HCT116 (cell line): ENCODE data around the gene BAIAP2L2. TPM values are rescaled to one million over a fixed set of nuclear protein-coding genes. Genes with fewer than 3 reads are reported as not detected.

ENCODE experiments used
- ATAC-seq: fragments of 200-7000 bp; cut with Tn5 transposase; 2 replicates; pipeline ENCODE4 v1.9.1; 2020; ENCODE audit warnings: mild to moderate bottlenecking, moderate library complexity
- BruUV-seq: library from RNA; stranded (reverse); fragments of 400-500 nt; replicated peaks from 2 replicates; lab custom pipeline; 2021; lab: Mats Ljungman, UMichigan
- CTCF ChIA-PET: fragments of 300-600 bp; sonication (Branson Sonifier 250); formaldehyde crosslinking; loops from one replicate; lab custom pipeline; 2021; ENCODE audit warnings: antibody characterized with exemption; lab: Charles Lee
- POLR2A ChIA-PET: fragments of 300-600, 350-600 bp; sonication (Branson Sonifier 250); formaldehyde crosslinking; loops from one replicate; lab custom pipeline; 2021; ENCODE audit warnings: antibody characterized with exemption; lab: Charles Lee
- RAD21 ChIA-PET, 2 experiments: fragments of 300-600 bp; sonication (Branson Sonifier 250); formaldehyde crosslinking; loops; one replicate each; lab custom pipeline; 2023; ENCODE audit warnings: low total read pairs in 2 of 2; ENCODE audit not compliant: uncharacterized antibody in 2 of 2, unreplicated experiment in 2 of 2, low non-redundant PET in 1 of 2; lab: Charles Lee
- DNase-seq: peaks from one replicate; pipeline ENCODE4 v3.0.0-alpha.2; 2010; ENCODE audit warnings: low read depth, low spot score
- H2AFZ ChIP-seq: fragments of 200-600 bp; shearing (Covaris generic), sonication (generic); 2 replicates; pipeline ENCODE4 v1.6.1; 2017; ENCODE audit warnings: low read depth, mixed run types, mixed read lengths, antibody characterized with exemption, low read length; ENCODE audit not compliant: poor library complexity, severe bottlenecking
- H3K27ac ChIP-seq: 2 replicates; pipeline ENCODE4 v1.5.1; 2012; ENCODE audit warnings: low read depth, low read length
- H3K27me3 ChIP-seq: fragments of 200-600 bp; sonication (generic); 2 replicates; pipeline ENCODE4 v1.6.1; 2016; ENCODE audit warnings: mixed run types, low read length, mixed read lengths; ENCODE audit not compliant: insufficient read depth
- H3K36me3 ChIP-seq, 2 experiments: fragments of 200-500 bp in 1 of 2; fragments of 200-600 bp in 1 of 2; sonication (Bioruptor generic) in 1 of 2; sonication (generic) in 1 of 2; 2 replicates each; pipeline versions ENCODE4 v1.5.1 to v1.6.1; 2014 to 2016; ENCODE audit warnings: low read length in 2 of 2, inconsistent platforms in 1 of 2, mixed read lengths in 1 of 2, mixed run types in 1 of 2; ENCODE audit not compliant: insufficient read depth in 2 of 2, control insufficient read depth in 1 of 2
- H3K4me1 ChIP-seq, 2 experiments: fragments of 200-600 bp in 1 of 2; sonication (generic) in 1 of 2; 2 replicates each; pipeline versions ENCODE4 v1.5.1 to v1.6.1; 2012 to 2017; ENCODE audit warnings: low read length in 2 of 2, inconsistent platforms in 1 of 2, mild to moderate bottlenecking in 1 of 2, mixed read lengths in 1 of 2, mixed run types in 1 of 2, moderate library complexity in 1 of 2; ENCODE audit not compliant: insufficient read depth in 2 of 2, control insufficient read depth in 1 of 2
- H3K4me2 ChIP-seq: fragments of 200-600 bp; sonication (generic); 2 replicates; pipeline ENCODE4 v1.6.1; 2017; ENCODE audit warnings: mixed run types, low read length, mixed read lengths
- H3K4me3 ChIP-seq, 2 experiments: fragments of 200-600 bp in 1 of 2; sonication (generic) in 1 of 2; replicated peaks in 1 of 2; 2 replicates each; pipeline ENCODE4 v1.5.1; 2011 to 2016; ENCODE audit warnings: low read length in 2 of 2, control low read depth in 1 of 2, low read depth in 1 of 2, mild to moderate bottlenecking in 1 of 2, mixed read lengths in 1 of 2, mixed run types in 1 of 2
- H3K79me2 ChIP-seq: fragments of 200-600 bp; sonication (generic); 2 replicates; pipeline ENCODE4 v1.6.1; 2017; ENCODE audit warnings: mild to moderate bottlenecking, mixed run types, low read length, moderate library complexity, mixed read lengths; ENCODE audit not compliant: insufficient read depth
- H3K9ac ChIP-seq: fragments of 200-600 bp; sonication (generic); 2 replicates; pipeline ENCODE4 v1.6.1; 2016; ENCODE audit warnings: low read length, mixed read lengths
- H3K9me2 ChIP-seq: fragments of 200-600 bp; sonication (generic), shearing (Covaris generic); 2 replicates; pipeline ENCODE4 v1.6.1; 2017; ENCODE audit warnings: mixed run types, mild to moderate bottlenecking, moderate library complexity; ENCODE audit not compliant: insufficient read depth
- H3K9me3 ChIP-seq, 2 experiments: fragments of 200-500 bp in 1 of 2; fragments of 200-600 bp in 1 of 2; sonication (Bioruptor generic) in 1 of 2; sonication (generic) in 1 of 2; 2 replicates each; pipeline ENCODE4 v1.6.1; 2014 to 2017; ENCODE audit warnings: low read length in 2 of 2, mixed read lengths in 2 of 2, inconsistent platforms in 1 of 2, low read depth in 1 of 2, mild to moderate bottlenecking in 1 of 2, mixed run types in 1 of 2, moderate library complexity in 1 of 2; ENCODE audit not compliant: control insufficient read depth in 1 of 2, insufficient read depth in 1 of 2
- H4K20me1 ChIP-seq: fragments of 200-600 bp; sonication (generic), shearing (Covaris generic); 2 replicates; pipeline ENCODE4 v1.6.1; 2017; ENCODE audit warnings: mixed run types, mild to moderate bottlenecking, moderate library complexity; ENCODE audit not compliant: insufficient read depth
- CBX3 ChIP-seq: IDR thresholded peaks from 2 replicates; pipeline ENCODE4 v1.6.1; 2012; ENCODE audit warnings: low read depth
- CTCF ChIP-seq, 3 experiments: fragments of 200-600 bp in 1 of 3; sonication (generic) in 1 of 3; IDR thresholded peaks in 2 of 3; conservative IDR thresholded peaks in 1 of 3; 2 replicates each; pipeline ENCODE4 v1.5.1; 2012 to 2017; ENCODE audit warnings: low read depth in 2 of 3, low read length in 2 of 3, antibody characterized with exemption in 1 of 3, borderline replicate concordance in 1 of 3, control low read depth in 1 of 3, mild to moderate bottlenecking in 1 of 3, mixed read lengths in 1 of 3, mixed run types in 1 of 3, moderate library complexity in 1 of 3; ENCODE audit not compliant: insufficient read depth in 1 of 3
- EGR1 ChIP-seq: IDR thresholded peaks from 2 replicates; pipeline ENCODE4 v1.6.1; 2012; ENCODE audit warnings: low read depth
- ELF1 ChIP-seq: IDR thresholded peaks from 2 replicates; pipeline ENCODE4 v1.6.1; 2012; ENCODE audit warnings: low read depth, borderline replicate concordance
- EZH2 ChIP-seq: fragments of 200-600 bp; sonication (generic); IDR thresholded peaks from 2 replicates; pipeline ENCODE4 v1.6.1; 2017; ENCODE audit warnings: antibody characterized with exemption, mixed run types
- EZH2phosphoT487 ChIP-seq: fragments of 200-600 bp; IDR thresholded peaks from 2 replicates; pipeline ENCODE4 v1.6.1; 2018; ENCODE audit warnings: antibody characterized with exemption, borderline replicate concordance
- FOSL1 ChIP-seq: IDR thresholded peaks from 2 replicates; pipeline ENCODE4 v1.6.1; 2012; ENCODE audit warnings: low read depth
- JUND ChIP-seq: IDR thresholded peaks from 2 replicates; pipeline ENCODE4 v1.6.1; 2012
- MAX ChIP-seq: IDR thresholded peaks from 2 replicates; pipeline ENCODE4 v1.6.1; 2012
- POLR2A ChIP-seq: IDR thresholded peaks from 2 replicates; pipeline ENCODE4 v1.7.0; 2011; ENCODE audit warnings: borderline replicate concordance; ENCODE audit not compliant: insufficient read depth, insufficient read length; ENCODE audit errors: extremely low read depth
- REST ChIP-seq: IDR thresholded peaks from 2 replicates; pipeline ENCODE4 v1.6.1; 2012; ENCODE audit warnings: low read depth
- SIN3A ChIP-seq: IDR thresholded peaks from 2 replicates; pipeline ENCODE4 v1.6.1; 2012; ENCODE audit warnings: low read depth
- SP1 ChIP-seq: IDR thresholded peaks from 2 replicates; pipeline ENCODE4 v1.6.1; 2012; ENCODE audit warnings: low read depth
- SRF ChIP-seq: IDR thresholded peaks from 2 replicates; pipeline ENCODE4 v1.6.1; 2012; ENCODE audit warnings: low read depth
- TCF7L2 ChIP-seq: IDR thresholded peaks from 2 replicates; pipeline ENCODE4 v1.7.0; 2011; ENCODE audit warnings: borderline replicate concordance, inconsistent platforms; ENCODE audit not compliant: insufficient read depth, insufficient read length; ENCODE audit errors: extremely low read depth
- YY1 ChIP-seq: IDR thresholded peaks from 2 replicates; pipeline ENCODE4 v1.6.1; 2011; ENCODE audit warnings: low read length, low read depth, moderate library complexity, mild to moderate bottlenecking; ENCODE audit not compliant: insufficient replicate concordance; ENCODE audit errors: extremely low read depth
- ZBTB33 ChIP-seq: IDR thresholded peaks from 2 replicates; pipeline ENCODE4 v1.6.1; 2011; ENCODE audit warnings: mild to moderate bottlenecking, low read length, moderate library complexity; ENCODE audit not compliant: insufficient replicate concordance; ENCODE audit errors: extremely low read depth
- ZFX ChIP-seq: fragments of 450-650 bp; IDR thresholded peaks from 2 replicates; pipeline ENCODE4 v1.6.1; 2017
- ZNF274 ChIP-seq: fragments of 200-500 bp; sonication (Bioruptor generic); IDR thresholded peaks from 2 replicates; pipeline ENCODE4 v1.6.1; 2014; ENCODE audit warnings: mild to moderate bottlenecking, low read depth, low read length, inconsistent platforms
- intact Hi-C: fragments of 100-400 bp; cut with micrococcal nuclease; formaldehyde crosslinking; loops from 2 replicates; pipeline ENCODE4 v1.10.0; 2022
- total RNA-seq: library from RNA; stranded (reverse); gene quantifications from one replicate; pipeline ENCODE4 v1.2.1, GENCODE V29; 2021; ENCODE audit not compliant: unreplicated experiment

The BAIAP2L2 gene
- total RNA-seq, 1 experiment from 2014 or later = 1.0 TPM

GRCh38 chr22:38043151-38044039 lies 67.1 kb downstream of the BAIAP2L2 start:
- Histone ChIP-seq H3K4me1 (peaks cover 0 to 3% of the 10 kb centered on the region in 2 experiments; a peak in 1 of 4 replicates), H3K27ac (no peak overlapping the region)

More at GRCh38 chr22:38043151-38044039, 67.1 kb downstream of the BAIAP2L2 start:
- Histone ChIP-seq H2AFZ (no peak overlapping the region), H3K27me3 (no peaks in the 10 kb centered on the region), H3K36me3 (no peaks in the 10 kb centered on the region), H3K9me3 (no peaks in the 10 kb centered on the region), H3K79me2 (no peaks in the 10 kb centered on the region), H3K4me2 (no peak overlapping the region), H3K9ac (no peak overlapping the region), H3K4me3 (no peak overlapping the region), H4K20me1 (no peaks in the 10 kb centered on the region), H3K9me2 (no peaks in the 10 kb centered on the region)
- TF ChIP-seq ZNF274 (no peak), REST (no peak), SP1 (no peak), EZH2 (no peak), TCF7L2 (no peak), CTCF (IDR thresholded peaks at IDR 0.05 in 2 of 3, conservative IDR thresholded peaks at IDR 0.05 in 1 of 3; ENCODE audit: borderline replicate concordance in 1 of 3, insufficient read depth in 1 of 3, low read depth in 2 of 3, low read length in 2 of 3) (no peak), SRF (no peak), MAX (no peak), ELF1 (no peak), ZBTB33 (no peak), EZH2phosphoT487 (no peak), EGR1 (no peak), CBX3 (no peak), POLR2A (no peak), ZFX (no peak), FOSL1 (no peak), YY1 (no peak), JUND (no peak), SIN3A (no peak)
- CTCF ChIA-PET = interaction anchor here (1.0 to 1.2 kb wide), 2 partner anchors 9 kb away, joined by 3 to 4 read pairs; no protein-coding TSS in a partner anchor
- RAD21 ChIA-PET = no interaction called here
- ATAC-seq (no peak), DNase-seq (no peak)
- BruUV-seq = no TSS peak
- POLR2A ChIA-PET = no interaction called here
- intact Hi-C loops = no loop called here
